Osteocyte (in vitro differentiated cells): Measurements from ENCODE around the gene ZNF343. TPM values are rescaled to one million over a fixed set of nuclear protein-coding genes. Genes with fewer than 3 reads are reported as not detected.

ENCODE experiments used
- DNase-seq: peaks from one replicate; pipeline ENCODE4 v3.0.0; 2021; ENCODE audit warnings: mixed read lengths; ENCODE audit not compliant: unreplicated experiment; ENCODE audit errors: extremely low spot score
- H3K27ac Mint-ChIP-seq: one replicate; pipeline ENCODE4 v1.8.0; 2021; ENCODE audit warnings: mild to moderate bottlenecking, mixed read lengths; ENCODE audit not compliant: unreplicated experiment
- H3K27me3 Mint-ChIP-seq: one replicate; pipeline ENCODE4 v1.8.0; 2021; ENCODE audit warnings: mixed read lengths; ENCODE audit not compliant: unreplicated experiment
- H3K36me3 Mint-ChIP-seq: one replicate; pipeline ENCODE4 v1.8.0; 2021; ENCODE audit warnings: mixed read lengths; ENCODE audit not compliant: unreplicated experiment
- H3K4me1 Mint-ChIP-seq: one replicate; pipeline ENCODE4 v1.8.0; 2021; ENCODE audit warnings: mixed read lengths; ENCODE audit not compliant: unreplicated experiment
- H3K4me3 Mint-ChIP-seq: one replicate; pipeline ENCODE4 v1.8.0; 2021; ENCODE audit warnings: mild to moderate bottlenecking, moderate library complexity, mixed read lengths; ENCODE audit not compliant: unreplicated experiment
- H3K9me3 Mint-ChIP-seq: one replicate; pipeline ENCODE4 v1.8.0; 2021; ENCODE audit warnings: mixed read lengths; ENCODE audit not compliant: unreplicated experiment
- total RNA-seq: library from RNA; stranded (reverse); gene quantifications from 2 replicates; pipeline ENCODE4 v1.2.1, GENCODE V29; 2021
- TF ChIP-seq, protein P1 (sequence below): fragments of 200-600 bp; sonication (generic); IDR thresholded peaks from 2 replicates; pipeline ENCODE4 v1.5.0; 2021; ENCODE audit warnings: antibody characterized with exemption, mild to moderate bottlenecking, moderate library complexity

The ZNF343 gene
- total RNA-seq, 1 donor from 2014 or later = 11.4 TPM

DNA sequence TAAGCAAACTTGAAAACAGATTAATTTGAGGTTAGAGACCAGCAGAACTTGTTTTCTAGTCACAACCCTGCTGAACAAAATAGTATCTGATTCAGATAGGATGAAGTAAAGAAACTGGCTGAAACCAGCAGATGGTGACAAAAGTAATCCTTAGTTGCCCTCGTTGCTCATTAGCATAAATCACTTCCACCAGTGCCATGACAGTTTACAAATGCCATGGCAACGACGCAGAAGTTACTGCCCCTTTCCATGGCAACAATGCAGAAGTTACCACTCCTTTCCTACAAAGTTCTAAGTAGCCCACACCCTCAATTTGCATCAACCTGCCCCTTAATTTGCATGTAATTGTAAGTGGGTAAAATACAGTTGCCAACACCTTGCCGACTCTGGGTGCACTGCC, 61.9 kb downstream of the ZNF343 start:
- no peaks in the 10 kb centered on the region for H3K36me3 Mint-ChIP-seq
- H3K27ac Mint-ChIP-seq = no peak overlapping the region
- H3K4me3 Mint-ChIP-seq = no peak overlapping the region
- H3K27me3 Mint-ChIP-seq = peaks cover 14% of the 10 kb centered on the region
- H3K9me3 Mint-ChIP-seq = no peaks in the 10 kb centered on the region
- TF ChIP-seq, protein P1, sequence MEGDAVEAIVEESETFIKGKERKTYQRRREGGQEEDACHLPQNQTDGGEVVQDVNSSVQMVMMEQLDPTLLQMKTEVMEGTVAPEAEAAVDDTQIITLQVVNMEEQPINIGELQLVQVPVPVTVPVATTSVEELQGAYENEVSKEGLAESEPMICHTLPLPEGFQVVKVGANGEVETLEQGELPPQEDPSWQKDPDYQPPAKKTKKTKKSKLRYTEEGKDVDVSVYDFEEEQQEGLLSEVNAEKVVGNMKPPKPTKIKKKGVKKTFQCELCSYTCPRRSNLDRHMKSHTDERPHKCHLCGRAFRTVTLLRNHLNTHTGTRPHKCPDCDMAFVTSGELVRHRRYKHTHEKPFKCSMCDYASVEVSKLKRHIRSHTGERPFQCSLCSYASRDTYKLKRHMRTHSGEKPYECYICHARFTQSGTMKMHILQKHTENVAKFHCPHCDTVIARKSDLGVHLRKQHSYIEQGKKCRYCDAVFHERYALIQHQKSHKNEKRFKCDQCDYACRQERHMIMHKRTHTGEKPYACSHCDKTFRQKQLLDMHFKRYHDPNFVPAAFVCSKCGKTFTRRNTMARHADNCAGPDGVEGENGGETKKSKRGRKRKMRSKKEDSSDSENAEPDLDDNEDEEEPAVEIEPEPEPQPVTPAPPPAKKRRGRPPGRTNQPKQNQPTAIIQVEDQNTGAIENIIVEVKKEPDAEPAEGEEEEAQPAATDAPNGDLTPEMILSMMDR = no peak
- no peaks in the 10 kb centered on the region for H3K4me1 Mint-ChIP-seq
- DNase-seq = no peak

Other genes starting within 250 kb of the ZNF343 start
- not detected in 2 replicates for gene TGM3, start 212.9 kb downstream of the ZNF343 start, total RNA-seq
- gene TGM6, start 128.0 kb downstream of the ZNF343 start, total RNA-seq = not detected in 2 replicates
- gene SNRPB, start 38.1 kb downstream of the ZNF343 start, total RNA-seq = 111 and 112 TPM in 2 replicates
- gene TMC2, start 27.7 kb upstream of the ZNF343 start, total RNA-seq = not detected in 2 replicates
- 141 and 142 TPM in 2 replicates for gene NOP56, start 143.7 kb upstream of the ZNF343 start, total RNA-seq
- 78.1 and 86.6 TPM in 2 replicates for gene IDH3B, start 155.3 kb upstream of the ZNF343 start, total RNA-seq
- gene EBF4, start 183.9 kb upstream of the ZNF343 start, total RNA-seq = 9.8 and 12.8 TPM in 2 replicates